Renal pelvis (tissue), 4 donors: ENCODE results near the gene PXT1. TPM values are rescaled to one million over a fixed set of nuclear protein-coding genes. Genes with fewer than 3 reads are reported as not detected.

Experiments
- DNase-seq: peaks from one replicate; pipeline ENCODE4 v3.0.0-alpha.2; 2013
- polyA plus RNA-seq, 3 donors: library from polyadenylated mRNA; unstranded; fragments of 120-200 nt; gene quantifications; one replicate each; pipeline ENCODE4 v1.2.1, GENCODE V29; 2013; ENCODE audit not compliant: insufficient read length in 3 of 3

The PXT1 gene
- polyA plus RNA-seq, 3 donors, result 0.06 TPM; not detected in 2

DNA sequence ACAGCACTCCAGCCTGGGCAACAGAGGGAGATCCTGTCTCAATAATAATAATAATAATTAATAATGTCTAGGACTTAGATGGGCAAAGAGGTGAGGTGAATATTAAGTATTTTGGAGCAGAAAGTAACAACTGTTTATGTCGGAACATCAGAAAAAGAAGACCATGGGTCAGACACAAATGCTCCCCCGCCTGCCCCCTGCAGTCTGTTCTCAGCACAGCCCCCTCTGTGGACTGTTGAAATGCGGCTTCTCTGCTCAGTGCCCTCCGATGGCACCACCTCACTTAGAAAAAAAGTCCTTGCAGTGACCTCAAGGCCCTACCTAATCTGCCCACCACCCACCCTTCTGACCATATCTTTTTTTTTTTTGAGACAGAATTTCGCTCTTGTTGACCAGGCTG, 50.0 kb downstream of the PXT1 start:
- DNase-seq, result no peak

DNA sequence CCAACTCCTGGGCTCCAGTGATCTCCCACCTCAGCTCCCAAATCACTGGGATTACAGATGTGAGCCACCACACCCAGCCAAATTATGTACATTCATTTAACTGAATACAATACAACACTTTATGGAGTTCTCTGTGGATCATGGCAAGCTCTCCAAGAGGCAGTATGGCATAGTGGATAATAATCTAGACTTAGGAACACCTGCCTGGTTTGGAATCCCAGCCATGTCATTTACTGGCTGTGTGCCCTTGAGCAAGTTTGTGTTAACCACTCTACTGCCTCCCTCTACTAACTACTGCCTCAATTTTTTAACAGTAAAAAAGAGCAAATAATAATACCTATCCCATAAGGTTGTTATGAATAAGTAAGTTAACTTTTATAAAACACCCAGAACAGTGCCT, 53.3 kb downstream of the PXT1 start:
- DNase-seq, result no peak

DNA sequence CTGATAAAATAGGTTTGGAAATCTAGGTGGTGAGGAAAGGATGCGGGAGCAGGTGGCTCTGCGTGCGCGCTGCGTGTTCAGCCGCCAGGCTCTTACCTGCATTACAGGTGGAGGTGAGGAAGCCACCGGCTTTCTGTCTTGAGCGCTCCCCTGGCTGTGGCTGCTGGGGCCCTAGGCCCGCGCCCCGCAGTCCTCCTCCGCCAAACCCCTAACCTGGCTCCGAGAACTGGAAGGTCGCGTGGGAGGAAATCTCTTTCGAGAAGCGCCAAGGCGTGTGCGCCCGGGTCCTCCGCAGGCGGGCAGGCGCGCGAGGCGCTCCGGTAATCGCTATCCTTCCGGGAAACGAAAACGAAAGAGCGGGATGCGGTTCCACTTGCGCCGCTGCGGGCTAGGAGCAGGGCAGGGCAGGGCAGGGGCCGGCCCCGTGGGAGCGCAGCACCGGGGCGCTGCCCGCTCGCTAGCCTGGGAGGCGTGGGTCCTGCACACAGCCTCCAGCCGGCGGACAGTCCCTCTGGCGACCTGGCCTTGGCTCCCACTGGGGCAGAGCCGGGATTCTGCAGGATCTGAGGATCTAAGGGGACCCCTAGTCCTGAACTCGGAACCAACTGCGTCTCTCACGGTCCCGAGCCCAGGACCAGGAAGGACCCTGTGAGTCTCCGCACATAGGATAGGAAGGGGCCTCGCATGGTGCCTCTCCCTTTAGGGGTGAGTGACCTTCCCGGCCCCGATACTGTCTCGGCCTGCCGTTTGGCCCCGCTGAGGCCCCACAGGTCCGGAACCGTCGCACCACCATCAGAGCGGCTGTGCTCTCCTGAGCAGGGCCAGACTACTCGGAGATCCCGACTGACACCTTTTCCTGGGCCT, 55.0 kb downstream of the PXT1 start, which contains the start of gene ETV7:
Gene ETV7, minus strand, starts transcription at position 230 of the 864 bp plus-strand sequence. Its CDS starts 128 bp downstream, at position 102.
- peak; percentile 31 for DNase-seq

DNA sequence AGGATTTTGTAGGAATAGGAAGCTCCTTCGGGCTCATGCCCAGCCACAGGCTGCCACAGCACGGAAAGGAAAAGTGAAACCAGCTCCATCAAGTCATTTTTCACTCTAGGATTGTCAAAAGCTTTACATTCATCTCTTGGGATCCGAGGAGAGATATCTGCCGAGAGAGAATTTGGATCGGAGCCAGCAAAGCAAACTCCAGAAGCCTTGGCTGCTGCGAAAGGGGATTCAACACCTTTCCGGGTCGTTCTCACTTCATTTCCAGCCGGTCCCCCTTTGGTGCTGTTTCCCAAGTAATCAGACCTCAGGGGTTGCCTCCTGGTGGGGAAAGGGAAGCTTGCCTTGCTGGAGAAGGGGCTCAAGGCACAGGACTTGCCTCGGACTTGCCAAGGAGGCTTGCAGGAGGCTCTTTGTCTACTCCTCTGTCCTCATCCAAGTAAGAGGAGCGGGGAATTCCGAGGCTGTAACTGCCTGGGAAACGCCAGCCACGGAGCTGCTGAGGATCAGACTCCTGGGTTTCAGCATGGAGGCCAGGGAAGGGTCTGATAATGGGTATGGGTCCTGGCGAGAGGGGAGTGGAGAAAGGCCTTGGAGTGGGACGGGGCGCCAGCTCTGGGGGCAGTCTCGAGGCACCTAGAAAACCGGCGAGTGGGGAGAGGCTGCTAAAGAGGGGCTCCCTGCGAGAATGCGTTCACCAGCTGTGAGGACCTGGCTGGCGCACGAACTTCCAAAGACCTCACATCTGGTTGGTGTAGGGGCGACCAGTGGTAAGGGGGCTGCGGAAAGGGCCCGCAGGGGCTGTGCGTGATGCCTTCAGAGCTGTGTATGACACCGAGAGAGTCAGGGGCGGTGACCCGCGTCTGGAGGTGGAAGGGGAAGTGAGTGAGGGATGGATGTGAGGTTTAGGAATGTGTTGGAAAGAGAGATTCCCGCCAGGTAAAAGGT, 55.9 kb downstream of the PXT1 start:
- DNase-seq, result peak; percentile 31

GRCh38 chr6:36384095-36384494, 58.6 kb downstream of the PXT1 start:
- no peak for DNase-seq

DNA sequence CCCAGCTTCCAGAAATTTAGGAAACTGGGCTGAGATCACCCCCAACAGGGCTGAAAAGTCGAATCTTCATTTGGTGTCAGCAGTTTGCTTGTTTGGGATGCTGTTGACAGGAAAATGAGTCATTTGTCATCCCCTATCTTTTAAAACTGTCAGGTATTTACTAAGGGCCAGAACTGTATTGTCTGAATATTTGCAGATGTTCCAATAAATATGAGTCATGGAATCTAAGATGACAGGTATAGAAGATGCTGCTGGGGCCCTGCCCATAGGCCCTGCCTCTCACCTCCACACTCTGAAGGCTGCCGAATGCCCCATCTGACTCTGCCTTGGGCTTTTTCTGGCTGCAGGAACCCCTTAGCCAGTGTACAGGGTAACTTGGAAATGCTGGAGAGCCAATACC, 59.0 kb downstream of the PXT1 start:
- DNase-seq, result no peak

GRCh38 chr6:36382976-36383375, 59.7 kb downstream of the PXT1 start:
- DNase-seq, result no peak

DNA sequence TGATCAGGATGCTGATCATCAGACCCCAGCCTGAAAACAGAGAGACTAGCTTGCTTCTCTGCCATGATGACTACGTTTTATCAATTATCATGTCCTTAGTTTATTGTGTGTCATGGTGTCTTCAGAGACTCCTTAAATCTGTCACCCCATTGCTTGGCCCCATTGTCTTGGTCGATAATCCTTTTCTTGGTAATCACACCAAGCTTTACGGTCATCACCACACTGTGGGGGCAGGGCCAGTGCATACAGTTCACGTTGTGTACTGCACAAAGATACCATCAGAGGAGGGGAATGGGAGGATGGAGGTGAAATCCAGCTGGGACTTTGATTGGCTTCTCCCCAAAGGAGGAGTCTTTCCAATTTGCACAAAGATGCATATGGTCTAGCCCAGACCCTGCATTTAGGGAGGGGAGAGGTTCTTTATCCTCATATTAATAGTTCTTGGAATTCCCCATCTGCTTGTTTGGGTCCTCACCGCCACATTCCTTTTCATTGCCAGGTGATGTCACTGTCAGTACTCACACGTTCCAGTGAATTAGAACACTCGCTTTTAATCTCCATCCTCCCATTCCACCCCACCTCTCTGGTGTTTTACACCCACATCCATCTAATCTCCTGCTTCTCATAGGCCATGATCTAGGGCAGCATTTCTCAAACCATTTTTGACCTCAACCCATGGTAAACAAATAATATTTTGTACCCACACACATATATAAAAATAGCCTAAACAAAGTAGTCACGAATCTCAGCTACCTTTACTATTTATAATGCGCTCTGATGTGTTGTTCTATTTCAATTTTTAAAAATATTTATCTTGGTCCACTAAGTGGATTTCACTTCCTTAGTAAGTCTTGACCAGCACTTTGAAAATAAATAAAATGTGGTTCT, 60.9 kb downstream of the PXT1 start:
- no peak for DNase-seq

DNA sequence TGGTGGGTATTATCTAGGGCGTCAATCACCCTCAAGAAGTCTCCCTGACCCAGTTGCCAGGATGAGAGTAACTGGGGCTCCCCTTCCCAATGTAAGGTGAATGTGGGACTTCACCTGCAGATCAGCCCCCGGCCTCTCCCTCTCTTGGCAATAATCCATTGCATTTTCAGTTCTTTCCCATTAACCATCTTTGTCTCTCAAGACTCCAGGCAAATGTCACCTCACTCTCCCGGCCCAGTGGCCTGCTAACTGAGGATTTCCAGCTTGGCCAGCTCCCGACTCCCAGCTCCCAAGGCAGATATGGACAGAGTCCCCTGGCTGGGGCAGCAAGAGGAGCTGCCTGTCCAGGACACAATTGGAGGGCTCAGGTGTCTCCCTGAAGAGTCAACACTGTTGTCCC, 62.5 kb downstream of the PXT1 start:
- no peak for DNase-seq

DNA sequence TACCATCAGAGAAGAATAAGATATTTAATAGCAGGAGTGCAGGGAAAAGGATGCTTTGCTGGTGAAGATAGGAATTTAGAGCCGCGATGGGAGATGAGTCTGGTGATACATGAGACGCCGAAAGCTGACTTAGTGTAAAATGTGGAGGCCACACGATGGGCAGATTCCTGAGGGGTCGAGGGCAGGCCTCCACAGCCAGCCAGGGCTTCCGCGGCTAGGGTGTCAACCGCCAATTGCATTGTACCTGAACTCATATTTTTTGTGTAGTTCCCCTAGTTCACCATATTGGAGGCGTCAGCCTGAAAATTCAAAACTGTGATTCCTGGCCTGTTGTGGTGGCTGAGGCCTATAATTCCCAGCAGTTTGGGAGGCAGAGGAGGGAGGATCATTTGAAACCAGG, 63.7 kb downstream of the PXT1 start:
- DNase-seq, result no peak

DNA sequence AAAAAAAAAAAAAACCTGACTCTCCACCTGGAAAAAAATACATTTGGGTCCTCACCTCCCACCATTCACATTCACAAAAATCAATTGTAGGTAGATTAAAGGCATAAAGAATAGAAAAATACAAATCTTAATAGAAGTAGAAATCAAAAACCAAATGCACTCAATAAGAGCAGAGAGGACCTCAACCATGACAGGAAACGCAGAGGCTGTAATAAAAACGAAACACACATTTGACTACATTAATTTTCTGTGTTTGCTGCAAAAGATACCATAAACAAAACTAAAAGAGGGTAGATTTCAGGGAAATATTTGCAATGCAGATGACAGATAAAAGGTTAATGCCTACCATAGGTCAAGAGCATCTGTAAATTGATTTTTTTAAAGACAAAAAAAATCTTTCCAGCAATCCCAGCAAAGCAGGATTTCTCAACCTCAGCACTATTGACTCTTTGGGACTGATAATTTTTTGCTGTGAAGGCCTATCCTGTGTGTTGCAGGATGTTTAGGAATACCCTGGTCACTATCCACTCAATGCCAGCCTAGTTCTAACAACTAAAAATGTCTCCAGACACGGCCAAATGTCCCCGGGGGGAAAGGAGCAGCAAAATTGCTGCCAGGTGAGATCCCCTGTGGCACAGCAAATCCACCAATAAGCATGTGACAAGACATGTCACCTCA, 64.3 kb downstream of the PXT1 start:
- no peak for DNase-seq

GRCh38 chr6:36377594-36377993, 65.1 kb downstream of the PXT1 start:
- no peak for DNase-seq

DNA sequence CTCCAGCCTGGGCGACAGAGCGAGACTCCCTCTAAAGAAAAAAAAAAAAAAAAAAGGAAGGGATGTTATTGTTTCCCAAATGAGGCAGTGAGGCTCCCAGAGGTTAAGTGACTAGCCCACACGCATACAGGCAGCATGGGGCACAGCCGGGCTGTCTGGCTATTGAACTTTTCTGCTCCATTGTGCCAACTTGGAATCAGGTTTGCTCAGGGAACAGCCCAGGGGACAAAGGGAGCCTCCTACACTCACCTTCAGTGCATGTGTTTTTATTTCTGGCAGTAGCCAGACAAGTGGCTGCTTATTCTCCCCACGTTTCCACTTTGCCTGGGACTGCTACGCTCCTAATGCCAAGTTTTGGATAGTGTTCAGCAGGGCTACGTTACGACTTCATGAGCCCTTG, 65.9 kb downstream of the PXT1 start:
- DNase-seq, result no peak

DNA sequence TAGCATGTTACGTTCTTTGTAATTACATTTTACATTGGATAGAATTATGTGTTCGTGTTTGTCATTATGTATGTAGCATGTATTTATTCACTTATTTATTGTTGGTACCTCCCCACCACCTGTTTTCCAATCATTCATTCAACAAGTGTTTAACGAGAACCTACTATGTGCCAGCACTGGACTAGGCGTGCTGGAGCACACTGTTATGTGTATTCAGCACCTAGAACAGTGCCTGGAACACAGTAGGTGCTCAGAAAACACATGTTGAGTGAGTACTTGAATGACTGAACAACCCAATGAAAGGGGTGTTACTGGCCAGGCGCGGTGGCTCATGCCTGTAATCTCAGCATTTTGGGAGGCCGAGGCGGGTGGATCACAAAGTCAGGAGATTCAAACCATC, 66.5 kb downstream of the PXT1 start:
- DNase-seq, result no peak

GRCh38 chr6:36375644-36376155, 67.0 kb downstream of the PXT1 start:
- no peak for DNase-seq

DNA sequence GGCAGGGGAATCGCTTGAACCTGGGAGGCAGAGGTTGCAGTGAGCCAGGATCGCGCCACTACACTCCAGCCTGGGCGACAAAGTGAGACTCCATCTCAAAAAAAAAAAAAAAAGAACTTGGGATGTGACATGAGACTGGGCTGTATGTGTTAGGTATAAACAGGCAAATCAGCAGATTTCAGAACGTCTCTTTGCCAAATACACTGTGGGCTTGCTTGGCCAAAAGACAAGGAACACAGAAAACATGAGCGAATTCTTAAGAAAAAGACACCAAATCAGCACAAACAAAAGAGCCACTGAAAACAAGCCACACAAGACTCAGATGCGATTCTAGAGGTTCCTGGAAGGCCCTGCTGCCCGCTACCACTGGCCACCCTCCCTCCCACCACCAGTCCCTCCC, 67.7 kb downstream of the PXT1 start:
- no peak for DNase-seq

GRCh38 chr6:36374194-36374593, 68.5 kb downstream of the PXT1 start:
- DNase-seq, result no peak

DNA sequence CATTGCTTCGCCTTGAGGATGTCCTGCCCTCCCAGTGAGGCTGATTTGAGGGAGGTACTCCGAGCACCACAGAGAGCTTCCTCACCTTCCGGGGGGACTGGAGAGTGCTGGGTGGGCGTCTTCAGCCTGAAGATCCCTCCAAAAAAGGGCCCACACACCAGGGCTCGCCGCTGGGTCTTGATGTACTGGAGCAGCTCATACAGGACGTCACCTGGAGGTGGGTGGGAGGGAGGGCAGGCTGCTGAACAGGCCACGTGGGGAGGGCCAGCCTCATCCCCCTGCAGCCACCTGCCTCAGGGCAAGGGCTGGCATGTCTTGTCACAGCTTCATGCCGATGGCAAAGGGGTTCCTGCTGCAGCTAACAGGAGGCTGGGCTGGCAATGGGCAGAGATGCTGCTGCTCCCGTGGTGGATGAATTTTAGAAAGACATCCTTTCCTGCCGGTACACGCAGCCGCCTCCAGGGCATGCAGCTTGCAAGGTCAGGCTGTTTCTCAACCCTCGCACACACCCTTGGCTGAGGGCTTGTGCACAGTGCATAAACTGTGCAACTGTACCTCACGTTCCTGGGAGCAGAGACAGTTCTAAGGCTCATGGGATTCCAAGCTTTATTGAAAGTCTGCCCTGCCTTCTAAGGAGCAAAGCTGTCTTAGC, 69.2 kb downstream of the PXT1 start:
- DNase-seq, result no peak

DNA sequence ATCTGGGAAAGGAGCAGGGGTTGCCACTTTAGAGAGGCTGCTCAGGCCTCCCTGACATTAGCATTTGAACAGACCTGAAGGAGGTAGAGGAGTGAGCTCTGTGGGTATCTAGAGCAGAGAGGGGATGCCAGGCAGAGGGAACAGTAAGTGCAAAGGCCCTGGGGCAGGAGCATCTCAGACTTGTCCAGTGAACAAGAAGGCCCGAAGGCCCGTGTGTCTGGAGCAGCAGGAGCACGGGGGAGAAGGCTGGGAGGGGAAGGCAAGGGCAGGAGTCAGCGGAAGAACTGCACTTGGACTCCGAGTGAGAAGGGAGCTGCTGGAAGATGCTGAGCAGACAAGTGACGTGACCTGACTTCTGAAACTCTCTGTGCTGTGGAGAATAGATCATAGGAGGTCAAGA, 70.6 kb downstream of the PXT1 start:
- no peak for DNase-seq

- DNase-seq, result no peak
These were observed 71.4 kb downstream of the PXT1 start for GRCh38 chr6:36371211-36371610.
